Measurements from ENCODE around the gene PAK6. TPM values are rescaled to one million over a fixed set of nuclear protein-coding genes. Genes with fewer than 3 reads are reported as not detected.

The PAK6 gene
- total RNA-seq, 1 donor from 2014 or later: 0.31 TPM

- H3K4me1 Mint-ChIP-seq (ENCODE audit: unreplicated experiment): peaks cover 55% of the 10 kb centered on the region
- DNase-seq (ENCODE audit: low spot score): no peak
- TF ChIP-seq CTCF (IDR thresholded peaks at IDR 0.05; ENCODE audit: unreplicated experiment): no peak
- H3K4me3 Mint-ChIP-seq (ENCODE audit: unreplicated experiment): peak overlapping the region; percentile 88
- no peaks in the 10 kb centered on the region for H3K36me3 Mint-ChIP-seq (ENCODE audit: low read depth, unreplicated experiment)
- H3K27ac Mint-ChIP-seq (ENCODE audit: unreplicated experiment): peak overlapping the region; percentile 70
- peaks cover 16% of the 10 kb centered on the region for H3K27me3 Mint-ChIP-seq (ENCODE audit: unreplicated experiment)
- H3K9me3 Mint-ChIP-seq (ENCODE audit: unreplicated experiment): no peaks in the 10 kb centered on the region
Measured at GRCh38 chr15:40325188-40325587, 86.3 kb downstream of the PAK6 start.

GRCh38 chr15:40325700-40326099 is 86.8 kb downstream of the PAK6 start:
- no peak overlapping the region for H3K4me3 Mint-ChIP-seq (ENCODE audit: unreplicated experiment)
- TF ChIP-seq CTCF (IDR thresholded peaks at IDR 0.05; ENCODE audit: unreplicated experiment): no peak
- H3K27ac Mint-ChIP-seq (ENCODE audit: unreplicated experiment): no peak overlapping the region
- no peaks in the 10 kb centered on the region for H3K9me3 Mint-ChIP-seq (ENCODE audit: unreplicated experiment)
- no peak for DNase-seq (ENCODE audit: low spot score)
- H3K36me3 Mint-ChIP-seq (ENCODE audit: low read depth, unreplicated experiment): no peaks in the 10 kb centered on the region
- peaks cover 60% of the 10 kb centered on the region for H3K4me1 Mint-ChIP-seq (ENCODE audit: unreplicated experiment)
- peaks cover 16% of the 10 kb centered on the region for H3K27me3 Mint-ChIP-seq (ENCODE audit: unreplicated experiment)

Other genes with a start within 250 kb of the PAK6 start
- 235 TPM for gene SRP14, start 199.9 kb upstream of the PAK6 start, total RNA-seq (ENCODE audit: unreplicated experiment)
- gene BMF, start 130.2 kb upstream of the PAK6 start, total RNA-seq (ENCODE audit: unreplicated experiment): 153 TPM
- 11.9 TPM for gene BUB1B, start 78.0 kb upstream of the PAK6 start, total RNA-seq (ENCODE audit: unreplicated experiment)
- not detected for gene ANKRD63, start 44.0 kb downstream of the PAK6 start, total RNA-seq (ENCODE audit: unreplicated experiment)
- 71.3 TPM for gene PLCB2, start 68.9 kb downstream of the PAK6 start, total RNA-seq (ENCODE audit: unreplicated experiment)
- gene INAFM2, start 84.6 kb downstream of the PAK6 start, total RNA-seq (ENCODE audit: unreplicated experiment): 17.7 TPM
- 0.92 TPM for gene CCDC9B, start 101.9 kb downstream of the PAK6 start, total RNA-seq (ENCODE audit: unreplicated experiment)
- not detected for gene PHGR1, start 112.0 kb downstream of the PAK6 start, total RNA-seq (ENCODE audit: unreplicated experiment)
- 3.6 TPM for gene DISP2, start 119.2 kb downstream of the PAK6 start, total RNA-seq (ENCODE audit: unreplicated experiment)
- gene KNSTRN, start 143.7 kb downstream of the PAK6 start, total RNA-seq (ENCODE audit: unreplicated experiment): 26.0 TPM
- gene IVD, start 166.7 kb downstream of the PAK6 start, total RNA-seq (ENCODE audit: unreplicated experiment): 56.2 TPM
- gene BAHD1, start 201.9 kb downstream of the PAK6 start, total RNA-seq (ENCODE audit: unreplicated experiment): 20.4 TPM
- gene CHST14, start 231.9 kb downstream of the PAK6 start, total RNA-seq (ENCODE audit: unreplicated experiment): 36.5 TPM

Measured in endothelial cell (in vitro differentiated cells).